ENCODE data around the gene RAB14.
A peak's percentile ranks its signal among the peaks of the same experiment; 100 is the strongest.

Gene RAB14

GRCh38 chr9:121201738-121202533, at the start of gene RAB14:
RAB14 (minus strand) TSS chr9:121201869; CDS start chr9:121193412, 8,457 bp downstream.
- peak; percentile 39 for TF ChIP-seq CTCF (IDR thresholded peaks at IDR 0.05; ENCODE audit: low read depth, low read length)

GRCh38 chr9:121249563-121249962, 47.9 kb upstream of the RAB14 start:
- no peak for TF ChIP-seq CTCF (IDR thresholded peaks at IDR 0.05; ENCODE audit: low read depth, low read length)

More at GRCh38 chr9:121201738-121202533, at the start of gene RAB14:
- peak within 1 kb of the TSS; percentile 88 for H3K4me3 ChIP-seq (ENCODE audit: low read depth, low read length)

GRCh38 chr9:121246821-121247561, 45.3 kb upstream of the RAB14 start:
- H3K4me3 ChIP-seq (ENCODE audit: low read depth, low read length), result no peak overlapping the region
- no peak for TF ChIP-seq CTCF (IDR thresholded peaks at IDR 0.05; ENCODE audit: low read depth, low read length)

More at GRCh38 chr9:121249563-121249962, 47.9 kb upstream of the RAB14 start:
- H3K4me3 ChIP-seq (ENCODE audit: low read depth, low read length), result no peak overlapping the region

GRCh38 chr9:121242959-121243346, 41.3 kb upstream of the RAB14 start:
- TF ChIP-seq CTCF (IDR thresholded peaks at IDR 0.05; ENCODE audit: low read depth, low read length), result no peak
- no peak overlapping the region for H3K4me3 ChIP-seq (ENCODE audit: low read depth, low read length)

- no peak for TF ChIP-seq CTCF (IDR thresholded peaks at IDR 0.05; ENCODE audit: low read depth, low read length)
- no peak overlapping the region for H3K4me3 ChIP-seq (ENCODE audit: low read depth, low read length)
Measured at GRCh38 chr9:121242219-121242958, 40.7 kb upstream of the RAB14 start.

- no peak for TF ChIP-seq CTCF (IDR thresholded peaks at IDR 0.05; ENCODE audit: low read depth, low read length)
- H3K4me3 ChIP-seq (ENCODE audit: low read depth, low read length), result no peak overlapping the region
Measured at GRCh38 chr9:121240472-121241135, 38.9 kb upstream of the RAB14 start.

Measured in WI38 (cell line).